HFFc6 (cell line): ENCODE results near the gene SLC6A20. TPM values are rescaled to one million over a fixed set of nuclear protein-coding genes. Genes with fewer than 3 reads are reported as not detected.
A peak's percentile ranks its signal among the peaks of the same experiment; 100 is the strongest.

Source experiments
- DNase-seq: peaks from one replicate; pipeline ENCODE4 v3.0.0-alpha.2; 2018
- H3K27ac Mint-ChIP-seq: 2 replicates; pipeline ENCODE4 v1.8.0; 2020; ENCODE audit warnings: mild to moderate bottlenecking, mixed read lengths
- H3K27me3 Mint-ChIP-seq: 2 replicates; pipeline ENCODE4 v1.8.0; 2021; ENCODE audit warnings: mild to moderate bottlenecking, moderate library complexity, mixed read lengths; ENCODE audit not compliant: insufficient read depth
- H3K36me3 Mint-ChIP-seq: 2 replicates; pipeline ENCODE4 v1.8.0; 2021; ENCODE audit warnings: low read depth, mixed read lengths
- H3K4me1 Mint-ChIP-seq: 2 replicates; pipeline ENCODE4 v1.8.0; 2020; ENCODE audit warnings: low read depth, mixed read lengths
- H3K4me3 Mint-ChIP-seq: 2 replicates; pipeline ENCODE4 v1.8.0; 2020; ENCODE audit warnings: mild to moderate bottlenecking, moderate library complexity, mixed read lengths
- H3K9me3 Mint-ChIP-seq: 2 replicates; pipeline ENCODE4 v1.8.0; 2020; ENCODE audit warnings: mild to moderate bottlenecking, mixed read lengths
- total RNA-seq, 6 experiments: library from RNA; stranded (reverse); fragmentation: NEBNext Ultra II Directional; extraction: Animal tissue kit (Norgen Biotek cat#: 25700); gene quantifications; 2 replicates in 1 of 6; 3 replicates in 5 of 6; pipeline ENCODE4 v1.2.3, GENCODE V29; 2021
- TF ChIP-seq, protein P1 (sequence below): fragments of 200-600 bp; sonication (generic); IDR thresholded peaks from 2 replicates; pipeline ENCODE4 v1.5.0; 2021; ENCODE audit warnings: antibody characterized with exemption, mild to moderate bottlenecking

SLC6A20 gene
- total RNA-seq, 6 experiments from 2014 or later: not detected

DNA sequence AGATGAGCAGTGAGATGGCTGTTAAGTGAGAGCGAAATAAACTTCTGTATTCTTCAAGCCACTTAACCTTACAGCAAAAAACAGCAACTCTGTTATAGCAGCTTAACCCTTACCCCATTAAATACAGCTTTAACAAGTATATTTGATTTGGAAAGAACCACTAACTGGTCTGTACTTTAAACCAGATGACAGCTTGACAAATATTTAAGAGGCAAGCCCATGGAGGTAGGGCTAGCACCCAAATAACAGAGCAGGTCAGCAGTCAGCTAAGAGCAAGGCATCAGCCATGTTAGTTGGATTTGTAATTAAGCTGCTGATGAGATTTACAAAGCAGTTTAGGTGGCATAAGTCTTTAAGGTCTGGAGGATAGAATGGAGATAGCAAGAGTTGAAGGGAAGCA, 42.1 kb upstream of the SLC6A20 start:
- Mint-ChIP-seq H3K4me3 (no peak overlapping the region), H3K27me3 (no peaks in the 10 kb centered on the region), H3K9me3 (no peaks in the 10 kb centered on the region), H3K36me3 (no peaks in the 10 kb centered on the region), H3K4me1 (peaks cover 14% of the 10 kb centered on the region), H3K27ac (no peak overlapping the region)
- no peak for DNase-seq
- TF ChIP-seq, protein P1, sequence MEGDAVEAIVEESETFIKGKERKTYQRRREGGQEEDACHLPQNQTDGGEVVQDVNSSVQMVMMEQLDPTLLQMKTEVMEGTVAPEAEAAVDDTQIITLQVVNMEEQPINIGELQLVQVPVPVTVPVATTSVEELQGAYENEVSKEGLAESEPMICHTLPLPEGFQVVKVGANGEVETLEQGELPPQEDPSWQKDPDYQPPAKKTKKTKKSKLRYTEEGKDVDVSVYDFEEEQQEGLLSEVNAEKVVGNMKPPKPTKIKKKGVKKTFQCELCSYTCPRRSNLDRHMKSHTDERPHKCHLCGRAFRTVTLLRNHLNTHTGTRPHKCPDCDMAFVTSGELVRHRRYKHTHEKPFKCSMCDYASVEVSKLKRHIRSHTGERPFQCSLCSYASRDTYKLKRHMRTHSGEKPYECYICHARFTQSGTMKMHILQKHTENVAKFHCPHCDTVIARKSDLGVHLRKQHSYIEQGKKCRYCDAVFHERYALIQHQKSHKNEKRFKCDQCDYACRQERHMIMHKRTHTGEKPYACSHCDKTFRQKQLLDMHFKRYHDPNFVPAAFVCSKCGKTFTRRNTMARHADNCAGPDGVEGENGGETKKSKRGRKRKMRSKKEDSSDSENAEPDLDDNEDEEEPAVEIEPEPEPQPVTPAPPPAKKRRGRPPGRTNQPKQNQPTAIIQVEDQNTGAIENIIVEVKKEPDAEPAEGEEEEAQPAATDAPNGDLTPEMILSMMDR: no peak

DNA sequence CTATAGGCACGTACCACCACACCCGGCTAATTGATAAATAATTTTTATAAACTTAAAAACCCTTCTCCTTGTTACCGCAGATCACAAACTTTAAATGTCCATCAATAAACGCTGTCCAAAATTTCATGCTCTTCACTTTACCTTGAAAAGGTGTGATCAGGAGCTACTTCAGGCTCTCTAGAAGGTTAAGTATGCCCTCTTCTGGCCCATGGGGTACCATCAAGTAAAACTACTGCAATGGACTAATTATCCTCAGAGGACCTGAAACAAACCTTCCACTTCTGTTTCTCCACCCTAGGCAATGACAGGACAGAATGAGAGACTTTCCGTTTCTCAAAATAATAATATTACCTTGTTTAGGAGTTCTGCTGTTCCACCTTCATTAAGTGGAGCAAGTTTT, 36.4 kb upstream of the SLC6A20 start:
- TF ChIP-seq, protein P1: peak; percentile 63
- Mint-ChIP-seq H3K9me3 (no peaks in the 10 kb centered on the region), H3K36me3 (peaks cover 17% of the 10 kb centered on the region), H3K4me1 (no peaks in the 10 kb centered on the region), H3K4me3 (no peak overlapping the region), H3K27ac (no peak overlapping the region), H3K27me3 (peaks cover 2% of the 10 kb centered on the region)
- no peak for DNase-seq

DNA sequence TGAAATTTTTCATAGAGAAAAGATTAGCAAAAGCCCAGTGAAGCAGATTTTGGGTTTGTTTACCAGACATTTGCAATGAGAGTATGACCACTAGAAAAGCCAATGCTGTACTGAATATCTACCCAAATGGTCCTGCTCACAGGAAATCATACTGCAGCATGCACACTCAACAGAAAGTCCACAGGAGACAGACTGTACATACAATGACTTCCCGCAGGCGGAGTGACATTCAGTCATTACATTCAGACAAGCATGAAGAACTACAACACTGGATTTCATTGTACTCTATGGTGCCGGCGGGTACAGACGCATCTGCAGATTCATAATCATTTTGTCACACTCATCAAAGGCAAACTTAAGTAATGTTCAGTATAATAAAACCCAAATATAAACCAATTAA, 33.8 kb upstream of the SLC6A20 start:
- no peak for DNase-seq
- no peak overlapping the region for H3K27ac Mint-ChIP-seq
- H3K4me3 Mint-ChIP-seq: no peak overlapping the region
- TF ChIP-seq, protein P1: no peak
- H3K27me3 Mint-ChIP-seq: peaks cover 2% of the 10 kb centered on the region
- peaks cover 24% of the 10 kb centered on the region for H3K36me3 Mint-ChIP-seq
- no peaks in the 10 kb centered on the region for H3K4me1 Mint-ChIP-seq
- H3K9me3 Mint-ChIP-seq: no peaks in the 10 kb centered on the region

DNA sequence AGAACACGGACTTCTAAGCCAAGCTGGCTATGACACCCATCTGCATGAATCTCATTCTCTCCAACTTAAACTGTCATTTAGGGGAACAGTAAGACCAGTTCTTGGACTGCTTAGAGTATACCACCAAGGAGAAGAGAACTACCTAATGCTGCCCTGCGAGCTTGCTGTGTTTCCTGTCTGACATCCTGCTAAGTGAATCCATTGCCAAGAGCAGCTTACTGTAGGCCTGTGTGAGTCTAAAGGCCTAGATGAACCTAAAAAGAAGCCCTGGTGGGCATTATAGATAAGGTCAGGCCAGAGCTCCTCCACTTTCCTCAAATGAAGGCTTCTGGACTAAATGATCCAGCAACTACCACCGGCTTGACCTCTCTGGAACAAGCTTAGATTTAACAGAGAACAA, 30.6 kb upstream of the SLC6A20 start:
- DNase-seq: no peak
- no peaks in the 10 kb centered on the region for H3K9me3 Mint-ChIP-seq
- H3K36me3 Mint-ChIP-seq: peaks cover 29% of the 10 kb centered on the region
- TF ChIP-seq, protein P1: no peak
- H3K27me3 Mint-ChIP-seq: peaks cover 2% of the 10 kb centered on the region
- no peak overlapping the region for H3K27ac Mint-ChIP-seq
- no peak overlapping the region for H3K4me3 Mint-ChIP-seq
- H3K4me1 Mint-ChIP-seq: no peaks in the 10 kb centered on the region

DNA sequence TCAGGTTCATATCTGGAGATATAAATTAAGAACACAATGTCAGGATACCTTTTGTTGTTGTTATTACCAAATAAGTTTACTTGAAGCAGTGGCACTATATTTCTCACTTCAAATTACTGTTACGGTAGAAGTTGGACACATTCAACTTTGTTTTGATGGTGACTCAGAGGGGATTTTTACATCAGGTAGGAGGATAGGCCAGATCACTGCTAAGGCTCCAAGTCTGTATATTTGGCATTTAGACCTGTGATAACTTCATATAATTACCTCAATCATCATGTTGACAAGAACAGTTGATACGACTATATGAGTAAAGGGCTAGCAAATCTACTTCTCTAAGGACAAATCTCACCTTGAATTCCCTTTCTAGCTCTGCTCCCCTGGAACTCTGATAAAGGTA, 30.0 kb upstream of the SLC6A20 start:
- Mint-ChIP-seq H3K27me3 (peaks cover 1% of the 10 kb centered on the region), H3K4me3 (no peak overlapping the region), H3K4me1 (no peaks in the 10 kb centered on the region), H3K36me3 (peaks cover 28% of the 10 kb centered on the region), H3K27ac (no peak overlapping the region), H3K9me3 (no peaks in the 10 kb centered on the region)
- DNase-seq: no peak
- TF ChIP-seq, protein P1: no peak

DNA sequence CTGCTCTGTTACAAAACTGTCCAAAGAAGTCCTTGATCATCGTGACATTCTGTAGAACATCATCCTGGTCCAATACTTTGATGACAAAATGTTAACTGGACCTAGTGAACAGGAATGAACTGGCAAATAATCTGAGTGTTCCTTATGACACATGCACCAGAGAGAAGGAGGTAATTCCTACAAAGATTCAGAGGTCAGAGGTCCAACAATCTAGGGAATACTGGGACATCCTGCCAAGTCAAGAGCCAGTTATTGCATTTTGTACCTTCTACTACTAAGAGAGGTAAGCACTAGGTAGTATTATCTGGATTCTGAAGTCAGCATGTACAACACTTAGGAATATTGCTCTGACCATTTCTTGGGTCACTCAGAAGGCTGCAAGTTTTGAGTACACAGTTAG, 24.8 kb upstream of the SLC6A20 start:
- TF ChIP-seq, protein P1: no peak
- no peak for DNase-seq
- H3K4me1 Mint-ChIP-seq: peaks cover 40% of the 10 kb centered on the region
- H3K4me3 Mint-ChIP-seq: no peak overlapping the region
- peaks cover 20% of the 10 kb centered on the region for H3K36me3 Mint-ChIP-seq
- peaks cover 9% of the 10 kb centered on the region; the same call in 1 of the 2 replicates for H3K9me3 Mint-ChIP-seq
- H3K27me3 Mint-ChIP-seq: peaks cover 4% of the 10 kb centered on the region
- no peak overlapping the region for H3K27ac Mint-ChIP-seq
